NOMO-1 treated with DMSO at 0.1 percent for 48 hours (cell line): ENCODE data around the gene DHX40.
"Not testable (repeated sequence)": the region's sequence is repeated elsewhere in the genome, so short reads cannot be mapped to it uniquely, and the experiment has no call there.

ENCODE experiments used
- DNase-seq: peaks from one replicate; lab custom pipeline; 2025; ENCODE audit not compliant: unreplicated experiment; lab: John Stamatoyannopoulos, UW

The DHX40 gene

GRCh38 chr17:59558039-59558438 lies 7.4 kb upstream of the DHX40 start:
- DNase-seq: no peak

DNA sequence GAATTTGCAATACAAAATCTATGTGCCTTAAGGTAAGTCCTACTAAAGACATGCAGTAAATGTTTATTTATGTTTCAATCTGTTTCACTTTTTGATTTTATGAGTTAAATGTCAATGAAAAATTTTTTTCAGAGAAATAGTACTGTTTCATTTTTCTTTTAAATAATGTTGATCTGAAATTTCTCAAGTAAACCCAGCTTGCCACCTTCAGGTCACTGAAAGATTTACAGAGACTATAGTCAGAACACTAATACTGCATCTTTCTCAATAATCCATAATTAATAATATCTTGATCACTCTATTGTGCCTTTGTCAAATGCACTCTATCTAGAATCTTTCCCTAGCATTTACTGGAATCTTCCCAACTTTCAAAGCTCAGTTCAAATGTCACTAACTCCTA lies 6.5 kb upstream of the DHX40 start:
- no peak for DNase-seq

- DNase-seq: peak; percentile 92
Measured at GRCh38 chr17:59561042-59561441, 4.4 kb upstream of the DHX40 start.

DNA sequence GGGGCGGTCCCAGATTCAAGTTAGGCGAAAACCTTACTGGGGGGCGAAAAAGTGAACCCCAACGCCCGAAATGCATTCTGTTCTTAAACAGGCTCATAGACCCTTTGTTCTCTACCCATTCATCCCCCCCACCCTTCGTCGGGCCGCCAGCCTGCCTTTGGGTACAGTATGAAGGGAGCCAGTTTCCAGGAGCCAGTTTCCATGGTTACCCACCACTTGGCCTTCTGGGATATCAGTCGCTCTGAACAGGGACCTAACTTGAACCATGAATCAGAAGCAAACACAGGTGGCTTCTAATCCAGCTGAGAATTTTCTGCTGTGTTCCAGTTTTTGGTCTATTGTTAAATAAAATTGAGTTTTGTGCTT lies 532 bp downstream of the DHX40 start:
- DNase-seq: peak; percentile 50

DNA sequence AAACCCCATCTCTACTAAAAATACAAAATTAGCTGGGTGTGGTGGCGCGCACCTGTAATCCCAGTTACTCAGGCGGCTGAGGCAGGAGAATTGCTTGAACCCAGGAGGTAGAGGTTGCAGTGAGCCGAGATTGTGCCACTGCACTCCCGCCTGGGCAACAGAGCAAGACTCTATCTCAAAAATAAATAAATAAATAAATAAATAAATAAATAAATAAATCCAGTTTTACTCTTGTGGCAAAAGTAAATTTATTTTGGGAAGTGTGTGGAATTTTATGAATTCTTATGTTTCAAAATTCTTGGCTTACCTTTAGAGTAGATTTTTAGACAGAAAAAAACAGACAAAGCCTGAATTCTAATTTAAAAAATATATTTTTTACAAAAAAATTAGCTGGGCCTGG lies 3.7 kb downstream of the DHX40 start:
- DNase-seq: not testable (repeated sequence)

DNA sequence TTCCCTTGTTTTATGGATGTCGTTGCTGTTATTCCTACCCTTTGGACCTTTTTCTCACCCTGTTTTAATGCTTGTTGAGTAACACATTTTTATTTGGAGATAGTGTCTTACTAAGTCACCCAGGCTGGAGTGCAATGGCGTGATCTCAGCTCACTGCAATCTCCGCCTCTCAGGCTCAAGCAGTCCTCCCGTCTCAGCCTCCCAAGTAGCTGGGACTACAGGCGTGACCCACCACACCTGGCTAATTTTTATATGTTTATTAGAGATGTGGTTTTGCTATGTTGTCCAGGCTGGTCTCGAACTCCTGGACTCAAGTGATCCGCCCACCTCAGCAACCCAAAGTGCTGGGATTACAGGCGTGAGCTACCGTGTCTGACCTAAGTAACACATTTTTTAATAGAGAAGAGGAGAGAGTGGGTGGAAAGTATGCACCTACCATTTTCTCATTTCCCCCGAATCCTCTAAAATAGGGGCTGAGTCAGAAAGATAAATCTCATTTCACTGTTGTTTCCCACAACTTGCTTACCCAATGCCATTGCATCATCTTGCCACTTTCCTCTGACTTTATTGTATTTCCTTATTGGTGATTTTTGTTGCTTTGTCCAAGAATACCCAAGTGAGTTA lies 7.0 kb downstream of the DHX40 start:
- DNase-seq: peak; percentile 71

DNA sequence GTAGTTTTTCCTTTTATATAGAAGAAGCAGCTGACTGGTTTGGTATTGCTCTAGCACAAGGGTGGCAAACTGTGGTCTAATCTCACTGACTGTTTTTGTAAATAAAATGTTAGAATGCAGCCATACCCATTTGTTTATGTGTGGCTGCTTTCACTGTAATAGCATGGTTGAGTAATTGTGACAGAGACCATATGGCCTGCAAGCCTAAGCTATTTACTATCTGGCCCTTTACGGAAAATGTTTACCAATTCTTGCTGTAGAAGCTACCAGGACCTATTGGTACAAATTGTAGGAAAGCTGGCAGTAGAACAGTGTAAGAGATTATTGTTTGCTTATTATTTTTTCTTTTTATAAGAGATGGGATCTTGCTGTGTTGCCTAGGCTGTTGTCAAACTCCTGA lies 18.8 kb downstream of the DHX40 start:
- not testable (repeated sequence) for DNase-seq

DNA sequence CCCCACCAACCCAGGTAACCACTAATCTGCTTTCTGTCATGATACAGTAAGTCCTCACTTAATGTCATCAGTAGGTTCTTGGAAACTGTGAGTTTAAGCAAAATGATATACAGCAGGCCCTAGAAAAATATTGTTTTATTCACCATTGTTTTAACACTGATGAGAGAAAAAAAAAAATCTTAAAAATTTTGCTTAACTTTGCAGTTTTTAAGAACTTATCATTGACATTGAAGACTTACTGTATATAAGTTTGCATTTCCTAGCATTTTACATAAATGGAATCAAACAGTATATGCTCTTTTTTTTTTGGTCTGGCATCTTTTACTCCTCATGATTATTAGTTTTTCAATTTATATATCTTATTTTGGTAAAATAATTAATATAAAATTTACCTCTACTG lies 34.8 kb downstream of the DHX40 start:
- DNase-seq: no peak

DNA sequence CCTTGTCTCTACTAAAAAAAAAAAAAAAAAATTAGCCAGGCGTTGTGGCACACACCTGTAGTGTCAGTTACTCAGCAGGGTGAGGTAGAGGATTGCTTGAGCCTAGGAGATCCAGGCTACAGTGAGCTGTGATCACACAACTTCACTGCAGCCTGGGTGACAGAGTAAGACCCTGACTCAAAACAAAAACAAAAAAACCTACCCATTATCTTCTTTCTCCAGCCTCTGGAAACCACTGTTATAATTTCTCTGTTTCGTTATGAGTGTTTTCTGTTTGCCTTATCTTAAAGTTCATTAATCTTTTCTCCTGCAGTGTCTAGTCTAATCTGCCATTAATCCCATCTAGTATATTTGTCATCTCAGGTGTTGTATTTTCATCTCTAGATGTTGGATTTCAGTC lies 35.7 kb downstream of the DHX40 start:
- DNase-seq: no peak

- DNase-seq: no peak
Measured at GRCh38 chr17:59607061-59607460, 41.7 kb downstream of the DHX40 start.

DNA sequence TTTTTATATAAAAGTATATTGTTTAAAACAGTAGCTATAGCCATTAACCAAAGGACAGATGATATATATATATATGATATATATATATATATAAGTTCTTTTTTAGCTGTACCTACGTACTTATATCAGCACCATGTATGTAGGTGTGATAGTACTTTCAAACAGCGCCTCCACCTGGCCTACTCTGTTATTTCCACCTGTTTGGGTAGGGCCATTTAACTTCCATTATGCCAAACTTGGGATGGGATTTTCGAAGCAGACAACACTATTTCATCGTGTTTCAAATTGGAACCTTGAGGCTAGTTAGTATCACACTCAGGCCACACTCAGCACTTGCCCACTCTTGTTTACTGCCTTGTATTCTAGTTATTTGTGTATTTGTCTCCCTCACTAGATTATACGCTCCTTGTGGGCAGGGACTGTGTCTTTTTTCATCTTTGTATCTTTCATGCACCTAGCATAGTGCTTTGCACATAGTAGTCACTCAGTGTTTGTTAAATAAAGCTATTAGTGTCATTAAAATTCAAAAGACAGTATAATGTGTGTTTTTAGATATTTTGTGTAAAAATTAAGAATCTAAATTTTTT lies 42.5 kb downstream of the DHX40 start:
- no peak for DNase-seq

DNA sequence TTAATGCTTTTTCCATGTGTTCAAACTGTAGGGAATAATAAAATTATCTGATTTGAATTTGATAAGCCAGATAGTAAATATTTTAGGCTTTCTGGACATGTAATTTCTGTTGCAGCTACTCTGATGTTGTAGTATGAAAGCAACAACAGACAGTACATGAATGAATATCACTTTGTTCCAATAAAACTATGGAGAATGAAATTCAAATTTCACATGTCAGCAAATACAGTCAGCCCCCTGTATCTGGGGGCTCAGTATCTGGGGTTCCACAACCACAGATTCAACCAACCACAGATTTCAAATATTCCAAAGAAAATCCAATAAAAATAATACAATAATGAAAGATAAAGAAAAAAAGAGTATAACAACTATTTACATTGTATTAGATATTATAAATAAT lies 46.1 kb downstream of the DHX40 start:
- no peak for DNase-seq

DNA sequence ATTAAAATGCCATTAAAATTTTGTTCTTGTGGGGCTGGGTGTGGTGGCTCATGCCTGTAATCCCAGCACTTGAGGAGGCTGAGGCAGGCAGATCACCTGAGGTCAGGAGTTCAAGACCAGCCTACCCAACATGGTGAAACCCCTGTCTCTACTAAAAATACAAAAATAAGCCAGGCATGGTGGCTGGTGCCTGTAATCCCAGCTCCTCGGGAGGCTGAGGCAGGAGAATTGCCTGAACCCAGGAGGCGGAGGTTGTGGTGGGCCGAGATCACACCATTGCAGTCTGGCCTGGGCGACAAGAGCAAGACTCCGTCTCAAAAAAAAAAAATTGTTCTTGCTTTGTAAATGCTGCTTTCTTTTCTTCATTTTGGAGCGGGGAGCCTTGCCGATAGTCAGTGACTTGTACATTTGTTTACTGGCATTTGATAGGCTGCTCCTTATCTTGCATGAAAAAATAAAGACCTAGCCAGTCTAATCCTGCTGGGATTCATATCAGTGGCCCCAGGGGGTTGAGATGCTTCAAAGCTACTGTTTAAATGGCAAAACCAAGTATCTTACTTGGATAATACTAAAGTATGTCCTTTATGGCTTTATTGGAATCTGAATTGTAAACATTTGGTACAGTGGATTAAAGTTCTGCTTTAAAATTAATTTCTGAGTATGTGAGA lies 51.0 kb downstream of the DHX40 start:
- DNase-seq: no peak

DNA sequence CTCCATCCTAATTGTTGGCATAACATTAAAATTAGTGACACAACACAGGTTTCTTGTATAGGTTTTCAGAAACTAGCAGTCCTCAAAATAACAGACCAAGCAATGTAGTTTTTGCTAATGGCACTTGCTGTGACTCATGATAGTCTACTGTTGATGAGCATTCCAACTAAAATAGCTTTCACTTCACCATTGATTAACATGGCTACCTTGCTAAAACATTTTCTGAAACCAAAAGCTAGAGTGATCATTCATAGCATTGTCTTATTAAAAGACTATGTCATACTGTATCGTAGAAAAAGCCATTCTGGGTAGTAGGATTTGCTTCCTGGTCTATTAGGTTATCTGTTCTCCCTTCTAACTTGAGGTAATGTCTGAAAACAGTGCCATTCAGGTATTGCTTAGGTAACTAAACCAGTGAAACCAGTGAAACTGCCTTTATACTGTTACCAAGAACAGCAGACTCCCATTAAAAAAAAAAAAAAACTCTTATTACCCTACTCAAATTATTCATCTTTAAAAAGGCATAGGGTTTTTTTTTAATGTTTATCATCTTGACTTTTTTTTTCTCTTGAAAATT lies 51.8 kb downstream of the DHX40 start:
- DNase-seq: no peak

DNA sequence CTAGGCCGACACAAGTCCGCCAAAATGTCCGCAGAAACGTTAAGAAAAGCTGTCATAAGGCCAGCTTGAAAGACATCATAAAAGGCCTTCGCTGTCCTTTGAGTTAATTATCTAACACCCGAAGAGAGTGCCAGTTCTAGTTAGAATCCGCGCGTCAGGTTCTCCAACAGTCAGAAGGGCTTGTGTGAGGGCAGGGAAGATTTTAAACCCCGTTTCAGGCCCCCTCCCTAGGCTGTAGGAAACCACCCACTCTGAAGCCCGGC lies 53.6 kb downstream of the DHX40 start:
- no peak for DNase-seq

GRCh38 chr17:59619298-59620063 lies 54.1 kb downstream of the DHX40 start, which contains the start of gene CLTC:
CLTC (plus strand) TSS chr17:59619895; CDS start chr17:59620132, 237 bp downstream.
- peak; percentile 96 for DNase-seq

- no peak for DNase-seq
Measured at GRCh38 chr17:59620064-59620359, 54.6 kb downstream of the DHX40 start.

DNA sequence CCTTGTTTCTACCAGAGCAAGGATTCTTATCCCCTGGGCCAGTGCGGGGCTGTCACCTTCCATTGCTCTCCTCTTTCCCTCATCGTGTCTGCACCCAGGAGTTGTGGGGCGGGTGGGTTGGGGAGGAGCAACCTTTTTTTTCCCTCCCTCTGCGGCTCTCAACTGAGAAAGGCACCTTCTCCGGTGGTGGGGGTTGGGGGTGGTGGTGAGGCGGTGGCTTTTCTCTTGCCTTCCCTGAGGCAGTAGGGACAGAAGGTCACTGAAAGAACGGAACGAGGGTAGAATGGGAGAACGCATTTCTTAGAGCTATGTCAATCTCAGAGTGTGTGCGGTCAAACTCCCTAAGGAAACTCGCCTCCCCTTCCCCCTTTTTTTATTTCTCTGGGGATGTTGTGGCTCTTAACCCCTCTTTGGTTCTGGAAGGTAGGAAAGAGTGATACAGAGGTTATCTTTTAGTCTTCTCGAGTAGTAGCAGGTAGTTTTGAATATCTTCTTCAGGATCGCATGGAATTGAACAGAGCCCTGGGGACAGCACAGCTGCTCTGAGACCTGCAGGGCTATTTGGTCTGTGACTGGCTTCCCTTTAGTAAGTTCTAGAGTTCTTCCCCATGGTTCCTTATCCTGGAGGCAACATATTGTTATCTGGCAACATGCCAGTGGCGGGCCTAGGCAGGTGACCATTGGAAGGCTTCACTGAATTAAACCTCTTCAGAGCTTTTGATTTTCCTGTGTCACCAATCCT lies 55.3 kb downstream of the DHX40 start:
- peak; percentile 30 for DNase-seq

- DNase-seq: no peak
Measured at GRCh38 chr17:59621771-59622170, 56.4 kb downstream of the DHX40 start.

- no peak for DNase-seq
Measured at GRCh38 chr17:59623151-59623550, 57.7 kb downstream of the DHX40 start.

DNA sequence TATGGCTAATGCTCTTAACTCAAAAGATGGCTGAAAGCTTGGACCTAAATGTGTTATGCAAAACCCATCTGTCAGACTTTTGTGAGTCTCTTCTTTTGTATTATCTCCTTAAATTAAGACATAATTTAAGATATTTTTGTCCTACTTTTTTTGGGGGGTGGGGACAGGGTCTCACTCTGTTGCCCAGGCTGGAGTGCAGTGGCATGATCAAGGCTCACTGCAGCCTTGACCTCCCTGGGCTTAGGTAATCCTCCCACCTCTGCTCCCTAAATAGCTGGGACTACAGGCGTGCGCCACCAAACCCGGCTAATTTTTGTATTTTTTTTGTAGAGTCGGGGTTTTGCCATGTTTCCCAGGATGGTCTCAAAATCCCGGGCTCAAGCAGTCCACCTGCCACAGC lies 61.3 kb downstream of the DHX40 start:
- no peak for DNase-seq
